OCI-LY7 (cell line): Measurements from ENCODE around the gene NIM1K. TPM values are rescaled to one million over a fixed set of nuclear protein-coding genes. Genes with fewer than 3 reads are reported as not detected.

ENCODE experiments used
- BruUV-seq: library from RNA; stranded (reverse); fragments of 400-500 nt; replicated peaks from 2 replicates; lab custom pipeline; 2021; lab: Mats Ljungman, UMichigan
- CTCF ChIA-PET: fragments of 300-600 bp; sonication (Branson Sonifier 250); formaldehyde crosslinking; loops from one replicate; lab custom pipeline; 2022; ENCODE audit warnings: antibody characterized with exemption; ENCODE audit not compliant: unreplicated experiment; lab: Charles Lee
- POLR2A ChIA-PET: fragments of 300-600 bp; sonication (Branson Sonifier 250); formaldehyde crosslinking; loops from one replicate; lab custom pipeline; 2022; ENCODE audit warnings: antibody characterized with exemption; lab: Charles Lee
- DNase-seq: peaks from one replicate; pipeline ENCODE4 v3.0.0-alpha.2; 2015; ENCODE audit warnings: low spot score
- H2AFZ ChIP-seq: fragments of 200-600 bp; sonication (generic), shearing (Covaris generic); 2 replicates; pipeline ENCODE4 v1.6.1; 2014; ENCODE audit warnings: mild to moderate bottlenecking, antibody characterized with exemption, low read length, moderate library complexity
- H3K27ac ChIP-seq: fragments of 200-600 bp; sonication (generic); 2 replicates; pipeline ENCODE4 v1.5.1; 2014; ENCODE audit warnings: mixed run types, low read depth, mild to moderate bottlenecking, moderate library complexity, low read length, inconsistent platforms; ENCODE audit not compliant: poor library complexity, severe bottlenecking
- H3K36me3 ChIP-seq: fragments of 200-600 bp; sonication (generic); 2 replicates; pipeline ENCODE4 v1.6.1; 2014; ENCODE audit warnings: mild to moderate bottlenecking, antibody characterized with exemption, low read length, moderate library complexity, mixed read lengths; ENCODE audit not compliant: insufficient read depth
- H3K4me1 ChIP-seq: fragments of 200-600 bp; sonication (generic); 2 replicates; pipeline ENCODE4 v1.5.1; 2014; ENCODE audit warnings: mild to moderate bottlenecking, low read length; ENCODE audit not compliant: insufficient read depth, poor library complexity, severe bottlenecking
- H3K4me2 ChIP-seq: fragments of 200-600 bp; sonication (generic); 2 replicates; pipeline ENCODE4 v1.6.1; 2014; ENCODE audit warnings: mild to moderate bottlenecking, low read length
- H3K4me3 ChIP-seq: fragments of 200-600 bp; sonication (generic); 2 replicates; pipeline ENCODE4 v1.5.1; 2014; ENCODE audit warnings: mild to moderate bottlenecking, low read depth, low read length; ENCODE audit not compliant: poor library complexity, severe bottlenecking
- H3K79me2 ChIP-seq: fragments of 200-600 bp; sonication (generic); 2 replicates; pipeline ENCODE4 v1.6.1; 2016; ENCODE audit warnings: low read depth, mild to moderate bottlenecking, low read length, moderate library complexity, mixed read lengths; ENCODE audit not compliant: insufficient read depth
- H3K9me2 ChIP-seq: fragments of 200-600 bp; sonication (generic); 2 replicates; pipeline ENCODE4 v1.6.1; 2016; ENCODE audit warnings: mild to moderate bottlenecking, low read length, mixed read lengths; ENCODE audit not compliant: insufficient read depth
- H3K9me3 ChIP-seq: fragments of 200-600 bp; sonication (generic); 2 replicates; pipeline ENCODE4 v1.6.1; 2014; ENCODE audit warnings: mild to moderate bottlenecking, mixed run types, low read length, mixed read lengths
- H4K20me1 ChIP-seq: fragments of 200-600 bp; sonication (generic); 2 replicates; pipeline ENCODE4 v1.6.1; 2014; ENCODE audit warnings: mild to moderate bottlenecking, antibody characterized with exemption, low read length, moderate library complexity, mixed read lengths; ENCODE audit not compliant: insufficient read depth
- CTCF ChIP-seq: fragments of 200-600 bp; sonication (generic); conservative IDR thresholded peaks from 2 replicates; pipeline ENCODE4 v1.5.1; 2014; ENCODE audit warnings: mild to moderate bottlenecking, antibody characterized with exemption, low read length, moderate library complexity, mixed read lengths
- EZH2phosphoT487 ChIP-seq: fragments of 200-600 bp; sonication (generic); IDR thresholded peaks from 2 replicates; pipeline ENCODE4 v1.6.1; 2018; ENCODE audit warnings: low read depth, borderline replicate concordance, mild to moderate bottlenecking, mixed run types, antibody characterized with exemption, low read length, moderate library complexity, mixed read lengths
- intact Hi-C: fragments of 100-400 bp; cut with micrococcal nuclease; formaldehyde crosslinking; loops from one replicate; pipeline ENCODE4 v1.10.0; 2022; ENCODE audit not compliant: unreplicated experiment
- total RNA-seq, 2 experiments: library from RNA; depleted of rRNA in 1 of 2; stranded (reverse); fragments of >200 nt in 1 of 2; shearing (Covaris generic) in 1 of 2; gene quantifications; 2 replicates each; pipeline ENCODE4 v1.2.3, GENCODE V29; 2014 to 2022

NIM1K gene
- total RNA-seq, 2 experiments from 2014 or later, result 0.41 to 0.68 TPM

DNA sequence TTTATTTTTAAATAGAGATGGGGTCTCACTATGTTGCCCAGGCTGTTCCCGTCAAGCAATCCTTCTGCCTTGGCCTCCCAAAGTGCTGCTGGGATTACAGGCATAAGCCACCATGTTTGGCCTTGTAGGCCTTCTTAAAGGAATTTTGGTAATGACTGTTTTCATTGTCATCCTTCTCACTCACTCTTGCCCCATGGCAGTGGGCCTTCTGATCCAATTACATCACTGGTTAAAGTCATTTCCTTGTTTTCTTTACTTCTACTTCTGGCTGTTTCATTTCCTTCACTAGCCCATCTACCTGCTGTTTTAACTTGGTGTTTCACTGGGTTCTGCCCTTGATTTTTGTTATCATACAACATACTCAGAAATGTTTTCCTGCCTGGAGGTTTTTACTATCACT, 20.1 kb upstream of the NIM1K start:
- POLR2A ChIA-PET, result interaction anchor here (1.2 kb wide), 1 partner anchor 12 kb away, joined by 3 read pairs; no protein-coding TSS in a partner anchor
- H3K4me2 ChIP-seq, result no peak overlapping the region
- no peaks in the 10 kb centered on the region for H3K9me2 ChIP-seq
- H2AFZ ChIP-seq, result no peak overlapping the region
- BruUV-seq, result no TSS peak
- intact Hi-C loops, result no loop called here
- no peaks in the 10 kb centered on the region for H3K9me3 ChIP-seq
- no peaks in the 10 kb centered on the region for H4K20me1 ChIP-seq
- CTCF ChIA-PET, result no interaction called here
- TF ChIP-seq EZH2phosphoT487, result no peak
- TF ChIP-seq CTCF, result no peak
- peaks cover 94% of the 10 kb centered on the region for H3K36me3 ChIP-seq
- H3K79me2 ChIP-seq, result peaks cover 7% of the 10 kb centered on the region
- H3K27ac ChIP-seq, result no peak overlapping the region
- H3K4me3 ChIP-seq, result no peak overlapping the region
- no peak for DNase-seq
- H3K4me1 ChIP-seq, result no peaks in the 10 kb centered on the region

GRCh38 chr5:43172779-43173178, 19.2 kb upstream of the NIM1K start:
- no peak for DNase-seq
- Histone ChIP-seq H3K9me3 (no peaks in the 10 kb centered on the region), H3K27ac (no peak overlapping the region), H3K9me2 (no peaks in the 10 kb centered on the region), H3K4me2 (no peak overlapping the region), H3K4me3 (no peak overlapping the region), H3K36me3 (peaks cover 95% of the 10 kb centered on the region), H2AFZ (no peak overlapping the region), H4K20me1 (no peaks in the 10 kb centered on the region), H3K4me1 (no peaks in the 10 kb centered on the region), H3K79me2 (peaks cover 7% of the 10 kb centered on the region)
- CTCF ChIA-PET, result no interaction called here
- intact Hi-C loops, result no loop called here
- TF ChIP-seq CTCF (no peak), EZH2phosphoT487 (no peak)
- no TSS peak for BruUV-seq
- POLR2A ChIA-PET, result interaction anchor here (0.7 kb wide), 2 partner anchors 37 to 917 kb away, joined by 3 read pairs; no protein-coding TSS in a partner anchor

- Histone ChIP-seq H3K9me2 (no peaks in the 10 kb centered on the region), H3K36me3 (peaks cover 84% of the 10 kb centered on the region), H3K4me3 (no peak overlapping the region), H3K9me3 (no peaks in the 10 kb centered on the region), H2AFZ (no peak overlapping the region), H3K79me2 (peaks cover 7% of the 10 kb centered on the region), H4K20me1 (no peaks in the 10 kb centered on the region), H3K4me1 (no peaks in the 10 kb centered on the region), H3K27ac (no peak overlapping the region), H3K4me2 (no peak overlapping the region)
- BruUV-seq, result no TSS peak
- ChIA-PET CTCF (no interaction called here), POLR2A (interaction anchor here (0.6 kb wide), 1 partner anchor 292 kb away, joined by 3 read pairs; no protein-coding TSS in a partner anchor)
- TF ChIP-seq EZH2phosphoT487 (no peak), CTCF (no peak)
- intact Hi-C loops, result no loop called here
- DNase-seq, result no peak
Observed at GRCh38 chr5:43174586-43174985, 17.4 kb upstream of the NIM1K start.
